Liver (tissue), 9 donors: ENCODE results near the gene CDH22. TPM values are rescaled to one million over a fixed set of nuclear protein-coding genes. Genes with fewer than 3 reads are reported as not detected.

Source experiments
- DNase-seq: peaks from one replicate; pipeline ENCODE4 v3.0.0-alpha.2; 2017; ENCODE audit warnings: low spot score
- H3K27ac ChIP-seq, 2 donors: one replicate each; pipeline ENCODE4 v1.7.0; 2013; ENCODE audit warnings: inconsistent platforms in 2 of 2, low read length in 2 of 2, control low read depth in 1 of 2, low read depth in 1 of 2, mild to moderate bottlenecking in 1 of 2
- H3K27me3 ChIP-seq, 4 donors: one replicate each; pipeline versions ENCODE4 v1.6.1 to v1.7.0; 2013; ENCODE audit warnings: low read length in 3 of 4, inconsistent platforms in 1 of 4, mild to moderate bottlenecking in 1 of 4, moderate library complexity in 1 of 4; ENCODE audit not compliant: control insufficient read depth in 4 of 4, insufficient read depth in 4 of 4
- H3K36me3 ChIP-seq, 4 donors: one replicate each; pipeline versions ENCODE4 v1.6.1 to v1.7.0; 2013; ENCODE audit warnings: low read length in 3 of 4, mild to moderate bottlenecking in 3 of 4, low read depth in 1 of 4, moderate library complexity in 1 of 4; ENCODE audit not compliant: control insufficient read depth in 4 of 4, insufficient read depth in 3 of 4
- H3K4me1 ChIP-seq, 4 donors: one replicate each; pipeline versions ENCODE4 v1.6.1 to v1.7.0; 2013; ENCODE audit warnings: low read length in 3 of 4, mild to moderate bottlenecking in 3 of 4, moderate library complexity in 1 of 4; ENCODE audit not compliant: control insufficient read depth in 4 of 4, insufficient read depth in 4 of 4
- H3K4me3 ChIP-seq, 3 donors: one replicate each; pipeline versions ENCODE4 v1.6.1 to v1.7.0; 2013; ENCODE audit warnings: low read length in 3 of 3, control low read depth in 1 of 3, low read depth in 1 of 3, mild to moderate bottlenecking in 1 of 3
- H3K9ac ChIP-seq, 2 donors: one replicate each; pipeline ENCODE4 v1.7.0; 2013; ENCODE audit warnings: low read length in 2 of 2, mild to moderate bottlenecking in 2 of 2, moderate library complexity in 2 of 2, control low read depth in 1 of 2, low read depth in 1 of 2
- H3K9me3 ChIP-seq, 4 donors: one replicate each; pipeline versions ENCODE4 v1.6.1 to v1.7.0; 2013; ENCODE audit warnings: low read length in 3 of 4; ENCODE audit not compliant: control insufficient read depth in 4 of 4
- EGR1 ChIP-seq, 2 donors: IDR thresholded peaks; 2 replicates each; pipeline ENCODE4 v1.6.1; 2016 to 2018; ENCODE audit warnings: antibody characterized with exemption in 2 of 2, low read depth in 2 of 2
- FOXA1 ChIP-seq: IDR thresholded peaks from 2 replicates; pipeline ENCODE4 v1.6.1; 2016; ENCODE audit warnings: antibody characterized with exemption
- FOXA2 ChIP-seq: IDR thresholded peaks from 2 replicates; pipeline ENCODE4 v1.6.1; 2016; ENCODE audit warnings: antibody characterized with exemption
- GABPA ChIP-seq, 2 donors: IDR thresholded peaks in 1 of 2; conservative IDR thresholded peaks in 1 of 2; 2 replicates each; pipeline ENCODE4 v1.6.1; 2016; ENCODE audit warnings: antibody characterized with exemption in 2 of 2, mild to moderate bottlenecking in 1 of 2, moderate library complexity in 1 of 2
- HNF4A ChIP-seq, 2 donors: conservative IDR thresholded peaks; 2 replicates each; pipeline ENCODE4 v1.6.1; 2016; ENCODE audit warnings: antibody characterized with exemption in 2 of 2, mild to moderate bottlenecking in 2 of 2
- HNF4G ChIP-seq: IDR thresholded peaks from 2 replicates; pipeline ENCODE4 v1.6.1; 2016; ENCODE audit warnings: antibody characterized with exemption
- JUND ChIP-seq, 2 donors: IDR thresholded peaks; 2 replicates each; pipeline ENCODE4 v1.6.1; 2016; ENCODE audit warnings: antibody characterized with exemption in 2 of 2
- NR2F2 ChIP-seq: IDR thresholded peaks from 2 replicates; pipeline ENCODE4 v1.6.1; 2016; ENCODE audit warnings: antibody characterized with exemption
- RAD21 ChIP-seq, 2 donors: IDR thresholded peaks; 2 replicates each; pipeline ENCODE4 v1.6.1; 2016; ENCODE audit warnings: antibody characterized with exemption in 2 of 2, mild to moderate bottlenecking in 2 of 2
- REST ChIP-seq: IDR thresholded peaks from 2 replicates; pipeline ENCODE4 v1.6.1; 2016; ENCODE audit warnings: antibody characterized with exemption, mild to moderate bottlenecking
- RXRA ChIP-seq, 2 donors: IDR thresholded peaks; 2 replicates each; pipeline ENCODE4 v1.6.1; 2017 to 2018; ENCODE audit warnings: antibody characterized with exemption in 2 of 2, mild to moderate bottlenecking in 1 of 2
- SP1 ChIP-seq: IDR thresholded peaks from 2 replicates; pipeline ENCODE4 v1.6.1; 2018; ENCODE audit warnings: antibody characterized with exemption, mild to moderate bottlenecking
- TAF1 ChIP-seq: conservative IDR thresholded peaks from 2 replicates; pipeline ENCODE4 v1.6.1; 2016; ENCODE audit warnings: antibody characterized with exemption, mild to moderate bottlenecking
- YY1 ChIP-seq: IDR thresholded peaks from 2 replicates; pipeline ENCODE4 v1.6.1; 2016; ENCODE audit warnings: antibody characterized with exemption, mild to moderate bottlenecking
- ZBTB33 ChIP-seq: IDR thresholded peaks from 2 replicates; pipeline ENCODE4 v1.6.1; 2016; ENCODE audit warnings: antibody characterized with exemption
- WGBS: extraction: QIAGEN DNeasy Blood & Tissue Kit; methylation state at CpG from one replicate; pipeline ENCODE4 v1.1.7; 2013; 5-methylcytosine and 5-hydroxymethylcytosine counted together
- polyA plus RNA-seq, 2 donors: library from polyadenylated mRNA; stranded (reverse) in 1 of 2; unstranded in 1 of 2; fragments of 200-250 nt in 1 of 2; fragments of >200 nt in 1 of 2; fragmentation: Nextera tagmentation in 1 of 2; extraction: Ambion mirVana in 1 of 2; gene quantifications; one replicate each; pipeline versions ENCODE4 v1.2.1 to v1.2.3, GENCODE V29; 2013 to 2015
- total RNA-seq, 2 donors: library from RNA; depleted of rRNA; stranded (reverse); fragments of >200 nt; gene quantifications; one replicate each; pipeline ENCODE4 v1.2.3, GENCODE V29; 2014
- TF ChIP-seq, protein P1 (sequence below): IDR thresholded peaks from 2 replicates; pipeline ENCODE4 v1.6.1; 2016; ENCODE audit warnings: antibody characterized with exemption
- TF ChIP-seq, protein P2 (sequence below): fragments of 150-350 bp; IDR thresholded peaks from 2 replicates; pipeline ENCODE4 v1.5.1; 2017; ENCODE audit warnings: improper control_type of control experiment, low read depth, low read length; ENCODE audit not compliant: missing input control
- donor health status: healthy.
- donor health status: healthy.
- donor health status: healthy.
- donor health status: healthy.
- donor health status: healthy.

Gene CDH22
- total and polyA plus RNA-seq, 4 donors: 0.02 TPM; not detected in 3

DNA sequence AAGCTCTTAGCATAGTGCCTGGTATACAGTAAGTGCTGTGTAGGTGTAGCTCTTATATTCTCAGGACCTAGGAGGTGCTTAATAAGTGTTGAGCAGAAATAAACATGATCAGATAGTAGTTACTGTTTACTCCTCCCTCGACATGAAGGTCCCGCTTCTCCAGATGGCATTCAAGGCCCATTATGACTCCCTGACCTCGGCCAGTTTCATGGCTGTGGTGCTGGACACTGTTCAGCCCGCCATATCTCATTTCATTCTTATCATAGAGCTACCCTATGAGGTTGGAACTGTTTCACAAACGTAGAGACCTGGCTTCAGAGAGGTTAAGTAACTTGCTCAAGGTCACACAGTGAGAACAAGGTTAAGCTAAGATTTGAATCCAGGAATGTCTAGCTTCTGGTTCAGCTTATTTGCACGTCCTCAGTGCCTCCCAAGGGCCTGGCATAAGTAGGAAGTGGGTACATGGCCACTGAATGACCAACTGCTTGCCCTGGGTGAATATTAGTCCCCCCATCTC lies 151.2 kb downstream of the CDH22 start:
- 69% methylated on average over 6 of the region's 6 CpGs for WGBS
- TF ChIP-seq ZBTB33: no peak
- TF ChIP-seq, protein P1, sequence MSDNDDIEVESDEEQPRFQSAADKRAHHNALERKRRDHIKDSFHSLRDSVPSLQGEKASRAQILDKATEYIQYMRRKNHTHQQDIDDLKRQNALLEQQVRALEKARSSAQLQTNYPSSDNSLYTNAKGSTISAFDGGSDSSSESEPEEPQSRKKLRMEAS: no peak
- no peak for TF ChIP-seq SP1
- no peak for TF ChIP-seq RAD21 (IDR thresholded peaks at IDR 0.05)

GRCh38 chr20:46156065-46156464 lies 152.2 kb downstream of the CDH22 start:
- no peak for DNase-seq
- 42% methylated on average over 8 of the region's 8 CpGs for WGBS
- H3K27me3 ChIP-seq: peaks cover 0 to 3% (median 1%) of the 10 kb centered on the region in 4 donors

More for the DNA sequence above, 151.2 kb downstream of the CDH22 start:
- no peak overlapping the region for H3K4me3 ChIP-seq
- no peaks in the 10 kb centered on the region for H3K4me1 ChIP-seq
- DNase-seq: no peak
- H3K27me3 ChIP-seq: peaks cover 0 to 3% (median 1%) of the 10 kb centered on the region in 4 donors
- no peaks in the 10 kb centered on the region for H3K9me3 ChIP-seq
- H3K27ac ChIP-seq: no peak overlapping the region
- H3K36me3 ChIP-seq: no peaks in the 10 kb centered on the region
- H3K9ac ChIP-seq: no peak overlapping the region

More at GRCh38 chr20:46156065-46156464, 152.2 kb downstream of the CDH22 start:
- no peaks in the 10 kb centered on the region for H3K9me3 ChIP-seq
- H3K36me3 ChIP-seq: no peaks in the 10 kb centered on the region
- TF ChIP-seq FOXA2: no peak
- no peak for TF ChIP-seq HNF4G
- TF ChIP-seq NR2F2: no peak
- no peak for TF ChIP-seq JUND (IDR thresholded peaks at IDR 0.05)
- TF ChIP-seq TAF1: no peak
- TF ChIP-seq FOXA1: no peak
- TF ChIP-seq SP1: no peak
- TF ChIP-seq RAD21 (IDR thresholded peaks at IDR 0.05): no peak
- no peak for TF ChIP-seq ZBTB33
- no peak for TF ChIP-seq EGR1 (IDR thresholded peaks at IDR 0.05; ENCODE audit: low read depth in 2 of 2)
- no peak for TF ChIP-seq RXRA (IDR thresholded peaks at IDR 0.05)
- no peak for TF ChIP-seq YY1
- no peak for TF ChIP-seq HNF4A (conservative IDR thresholded peaks at IDR 0.05)
- TF ChIP-seq, protein P2, sequence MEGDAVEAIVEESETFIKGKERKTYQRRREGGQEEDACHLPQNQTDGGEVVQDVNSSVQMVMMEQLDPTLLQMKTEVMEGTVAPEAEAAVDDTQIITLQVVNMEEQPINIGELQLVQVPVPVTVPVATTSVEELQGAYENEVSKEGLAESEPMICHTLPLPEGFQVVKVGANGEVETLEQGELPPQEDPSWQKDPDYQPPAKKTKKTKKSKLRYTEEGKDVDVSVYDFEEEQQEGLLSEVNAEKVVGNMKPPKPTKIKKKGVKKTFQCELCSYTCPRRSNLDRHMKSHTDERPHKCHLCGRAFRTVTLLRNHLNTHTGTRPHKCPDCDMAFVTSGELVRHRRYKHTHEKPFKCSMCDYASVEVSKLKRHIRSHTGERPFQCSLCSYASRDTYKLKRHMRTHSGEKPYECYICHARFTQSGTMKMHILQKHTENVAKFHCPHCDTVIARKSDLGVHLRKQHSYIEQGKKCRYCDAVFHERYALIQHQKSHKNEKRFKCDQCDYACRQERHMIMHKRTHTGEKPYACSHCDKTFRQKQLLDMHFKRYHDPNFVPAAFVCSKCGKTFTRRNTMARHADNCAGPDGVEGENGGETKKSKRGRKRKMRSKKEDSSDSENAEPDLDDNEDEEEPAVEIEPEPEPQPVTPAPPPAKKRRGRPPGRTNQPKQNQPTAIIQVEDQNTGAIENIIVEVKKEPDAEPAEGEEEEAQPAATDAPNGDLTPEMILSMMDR: no peak
- TF ChIP-seq GABPA (IDR thresholded peaks at IDR 0.05 in 1 of 2, conservative IDR thresholded peaks at IDR 0.05 in 1 of 2): no peak
- no peak for TF ChIP-seq REST
- no peak overlapping the region for H3K27ac ChIP-seq
- H3K4me1 ChIP-seq: no peaks in the 10 kb centered on the region
- no peak overlapping the region for H3K4me3 ChIP-seq
- no peak overlapping the region for H3K9ac ChIP-seq
